HG03060 (cell line): Measurements from ENCODE around the gene FUT8.

Experiments used
- ATAC-seq: cut with Tn5 transposase; IDR thresholded peaks from one replicate; pipeline ENCODE4 v1.9.1; 2021; ENCODE audit warnings: low read depth, moderate number of reproducible peaks; ENCODE audit not compliant: unreplicated experiment

Gene FUT8

DNA sequence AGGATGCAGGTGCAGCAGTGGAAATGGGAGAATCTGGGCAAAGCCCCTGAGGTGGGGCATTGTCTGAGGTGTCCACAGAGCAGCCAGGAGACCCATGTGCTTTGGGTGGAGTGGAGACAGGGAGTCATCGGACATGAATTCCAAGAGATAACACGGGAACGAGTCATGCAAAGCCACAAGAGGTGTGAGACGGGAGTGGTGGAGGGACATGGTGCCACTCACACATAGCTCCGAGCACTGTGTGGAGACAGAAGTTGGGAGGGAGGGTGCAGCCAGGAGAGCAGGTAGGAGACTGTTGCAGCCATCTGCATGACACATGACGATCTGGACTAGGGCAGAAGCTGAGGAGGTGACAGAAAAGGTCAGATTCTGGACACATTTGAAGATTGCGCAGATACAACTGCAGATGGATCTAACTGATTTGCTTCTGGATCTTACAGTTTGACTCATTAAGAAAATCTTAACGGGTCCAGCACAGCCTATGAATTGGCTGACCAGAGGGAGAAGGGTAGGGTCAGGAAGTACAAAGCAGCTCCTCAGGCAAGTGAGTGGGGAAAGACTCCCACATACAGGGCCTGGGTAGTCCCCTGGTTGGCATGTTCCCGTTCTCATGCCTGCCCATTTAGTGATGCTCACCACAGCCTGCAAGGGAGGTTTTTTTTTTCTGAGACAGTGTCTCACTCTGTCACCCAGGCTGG is 379.8 kb downstream of the FUT8 start:
- no peak for ATAC-seq
